HG03460 (cell line): ENCODE measurements around the gene GKN2.
"Not testable (repeated sequence)": the region's sequence is repeated elsewhere in the genome, so short reads cannot be mapped to it uniquely, and the experiment has no call there.

ENCODE experiments used
- ATAC-seq: cut with Tn5 transposase; IDR thresholded peaks from one replicate; pipeline ENCODE4 v1.9.1; 2021; ENCODE audit not compliant: unreplicated experiment

Gene GKN2

DNA sequence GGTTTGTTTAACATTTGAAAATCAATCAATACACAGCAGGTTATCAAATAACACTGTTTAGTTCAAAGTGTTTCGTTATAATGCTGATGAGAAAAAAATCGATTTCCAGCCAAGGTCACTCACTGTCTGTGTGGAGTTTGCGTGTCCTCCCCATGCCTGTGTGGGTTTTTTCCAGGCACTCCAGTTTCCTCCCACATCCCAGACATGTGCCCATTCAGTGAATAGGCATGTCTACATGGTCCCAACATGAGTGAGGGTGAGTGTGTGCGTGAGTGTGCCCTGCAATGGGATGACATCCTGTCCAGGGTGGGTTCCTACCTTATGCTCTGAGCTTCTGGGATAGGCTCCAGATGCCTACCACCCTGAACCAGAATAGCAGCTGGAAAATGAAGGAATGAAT lies 8.7 kb upstream of the GKN2 start:
- ATAC-seq, result no peak

DNA sequence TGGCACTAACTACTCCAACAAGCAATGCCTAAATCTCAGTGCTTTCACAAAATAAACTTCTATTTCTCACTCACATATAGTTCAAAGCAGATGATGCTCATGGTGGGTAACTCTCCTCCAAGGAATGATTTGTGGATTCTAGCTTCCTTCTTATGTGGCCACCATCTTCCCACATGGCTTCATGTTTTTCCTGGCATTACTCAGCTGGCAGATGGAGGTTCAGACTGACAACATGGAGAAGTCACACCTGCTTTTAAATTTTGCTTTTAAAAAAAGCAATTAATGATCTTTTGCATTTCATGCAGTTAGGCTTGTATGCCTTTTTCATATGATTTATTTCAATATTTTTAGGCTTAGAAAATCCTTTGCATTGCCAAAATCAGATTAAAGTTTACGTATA lies 6.3 kb upstream of the GKN2 start:
- no peak for ATAC-seq

DNA sequence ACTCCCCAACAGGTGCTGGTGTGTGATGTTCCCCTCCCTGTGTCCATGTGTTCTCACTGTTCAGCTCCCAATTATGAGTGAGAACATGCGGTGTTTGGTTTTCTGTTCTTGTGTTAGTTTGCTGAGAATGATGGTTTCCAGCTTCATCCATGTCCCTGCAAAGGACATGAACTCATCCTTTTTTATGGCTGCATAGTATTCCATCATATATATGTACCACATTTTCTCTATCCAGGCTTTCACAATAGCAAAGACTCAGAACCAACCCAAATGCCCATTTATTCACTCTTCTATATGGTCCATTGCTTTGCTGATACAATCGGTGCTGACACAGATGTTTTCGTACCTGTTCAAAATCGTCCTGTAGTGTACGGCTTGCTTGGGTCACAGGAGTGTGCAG lies 2.7 kb upstream of the GKN2 start:
- ATAC-seq, result not testable (repeated sequence)

DNA sequence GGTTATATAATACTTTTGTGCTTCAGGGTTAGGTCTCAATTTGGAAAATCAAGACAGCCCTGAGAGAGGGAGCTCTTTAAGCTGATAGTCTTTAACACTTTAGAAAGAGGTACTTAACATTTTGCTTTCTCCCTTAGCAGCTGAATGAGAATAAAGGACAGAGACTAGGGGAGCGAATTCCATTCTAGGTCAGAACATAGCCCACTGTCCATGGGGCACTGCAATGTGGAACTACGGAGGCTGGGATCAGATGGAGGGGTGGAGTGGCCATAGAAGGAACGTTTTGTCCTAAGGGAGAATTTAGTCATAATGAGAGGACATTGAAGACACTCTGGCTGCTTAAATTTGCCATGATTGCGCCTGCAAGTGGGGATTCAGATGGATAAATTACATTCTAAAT lies 794 bp downstream of the GKN2 start:
- no peak for ATAC-seq

DNA sequence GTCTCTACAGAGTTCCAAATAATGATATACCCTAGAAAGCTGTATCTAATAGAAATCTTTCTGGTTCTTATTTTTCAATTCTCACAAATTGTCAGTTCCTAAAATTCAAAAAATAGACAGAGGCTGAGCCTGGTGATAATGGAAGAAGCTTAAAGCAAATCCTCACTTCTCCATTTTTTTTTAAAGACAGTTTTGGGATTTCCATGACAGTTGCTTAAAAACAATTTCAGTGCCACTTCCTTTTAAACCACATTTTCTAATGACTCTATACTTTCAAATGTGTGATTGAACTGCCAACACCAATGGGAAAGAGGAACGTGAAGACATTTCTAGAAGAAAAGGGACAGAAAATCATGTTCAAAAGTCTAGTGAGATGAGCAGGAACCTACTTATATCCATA lies 4.0 kb downstream of the GKN2 start:
- no peak for ATAC-seq

DNA sequence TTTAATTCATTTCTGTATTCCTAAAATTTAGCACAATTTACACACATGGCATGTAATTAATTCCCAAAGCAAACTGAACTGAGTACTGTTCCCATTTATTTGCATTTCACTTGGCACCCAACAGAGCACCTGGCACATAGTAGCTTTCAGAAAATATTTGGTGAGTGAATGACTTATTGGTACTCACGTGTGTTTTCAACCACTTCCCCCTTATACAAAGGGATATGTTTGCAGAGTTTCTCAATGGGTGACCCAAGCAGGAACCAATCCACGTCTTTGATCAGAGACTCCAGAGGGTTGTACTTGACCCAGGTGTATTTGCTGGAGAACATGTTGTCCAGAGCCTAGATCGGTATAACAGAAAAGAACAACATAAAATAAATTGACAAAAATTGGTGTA lies 6.6 kb downstream of the GKN2 start:
- ATAC-seq, result no peak

DNA sequence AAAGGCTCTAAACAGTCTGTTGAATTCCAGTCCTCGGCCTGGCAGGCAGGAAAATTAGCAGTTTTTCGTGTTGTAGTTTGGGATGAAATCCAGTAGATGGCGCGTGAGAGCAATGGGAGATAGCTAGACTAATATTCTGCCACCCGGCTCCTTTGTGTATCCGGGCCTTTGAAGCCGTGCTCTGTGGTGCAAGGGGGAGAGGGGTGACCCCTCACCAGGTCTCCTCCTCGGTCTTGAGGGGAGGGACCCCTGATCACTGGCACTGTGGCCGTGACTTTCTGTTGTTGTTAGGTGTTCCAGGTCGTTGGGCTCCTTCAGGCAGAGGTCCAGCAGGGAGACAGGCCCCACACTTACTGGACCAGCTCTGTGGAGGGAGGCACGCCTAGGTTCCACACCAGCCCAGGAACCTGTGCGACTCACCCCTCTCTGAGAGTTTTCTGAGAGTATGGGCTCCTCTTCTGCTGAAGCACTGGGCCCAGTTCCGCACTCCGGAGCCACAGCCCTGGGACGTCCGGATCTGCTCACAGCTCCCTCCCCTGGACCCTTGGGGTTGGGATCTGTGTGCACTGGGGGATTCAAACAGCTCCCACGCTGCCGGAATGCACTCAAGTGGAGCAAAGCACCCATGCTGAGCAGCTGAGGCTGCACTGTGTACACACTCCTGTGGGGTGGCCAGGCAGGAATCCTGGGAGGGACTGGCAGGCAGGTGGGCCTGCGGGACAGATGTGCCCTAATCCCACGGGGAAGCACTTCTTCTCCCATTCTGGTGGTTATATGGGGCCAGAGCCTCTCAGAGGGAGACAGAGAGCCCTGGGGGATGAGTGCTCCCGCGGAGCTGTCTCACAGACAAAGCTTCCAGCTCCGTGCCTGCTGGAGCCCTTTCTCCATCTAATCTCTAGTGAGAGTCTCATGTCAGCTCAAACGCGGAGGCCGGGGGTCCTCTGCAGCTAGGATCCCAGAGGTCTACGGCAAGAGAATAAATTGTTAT lies 8.8 kb downstream of the GKN2 start:
- ATAC-seq, result no peak

DNA sequence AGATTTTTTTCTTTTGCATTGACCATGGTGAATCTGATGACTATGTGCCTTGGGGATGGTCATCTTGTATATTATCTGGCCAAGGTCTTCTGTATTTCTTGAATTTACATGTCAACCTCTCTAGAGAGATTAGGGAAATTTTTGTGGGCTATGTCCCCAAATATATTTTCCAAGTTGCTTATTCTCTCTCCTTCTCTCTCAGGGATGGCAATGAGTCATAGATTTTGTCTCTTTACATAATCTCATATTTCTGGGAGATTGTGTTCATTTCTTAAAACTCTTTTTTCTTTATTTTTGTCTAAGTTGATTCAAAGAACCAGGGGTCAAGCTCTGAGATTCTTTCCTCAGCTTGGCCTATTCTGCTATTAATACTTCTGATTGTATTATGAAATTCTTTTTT lies 9.9 kb downstream of the GKN2 start:
- no peak for ATAC-seq

DNA sequence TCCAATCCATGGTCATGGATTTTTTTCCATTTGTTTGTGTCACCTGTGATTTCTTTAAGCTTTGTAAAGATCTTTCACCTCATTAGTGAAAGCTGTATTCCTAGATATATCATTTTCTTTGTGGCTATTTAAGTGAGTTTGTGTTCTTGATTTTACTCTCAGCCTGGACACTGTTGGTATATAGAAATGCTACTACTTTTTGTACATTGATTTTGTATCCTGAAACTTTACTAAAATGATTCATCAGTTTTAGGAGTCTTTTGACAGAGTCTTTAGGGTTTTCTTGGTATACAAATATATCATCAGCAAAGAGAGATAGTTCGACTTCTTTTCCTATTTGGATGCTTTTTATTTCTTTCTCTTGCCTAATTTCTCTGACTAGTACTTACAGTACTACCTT lies 12.3 kb downstream of the GKN2 start:
- no peak for ATAC-seq

DNA sequence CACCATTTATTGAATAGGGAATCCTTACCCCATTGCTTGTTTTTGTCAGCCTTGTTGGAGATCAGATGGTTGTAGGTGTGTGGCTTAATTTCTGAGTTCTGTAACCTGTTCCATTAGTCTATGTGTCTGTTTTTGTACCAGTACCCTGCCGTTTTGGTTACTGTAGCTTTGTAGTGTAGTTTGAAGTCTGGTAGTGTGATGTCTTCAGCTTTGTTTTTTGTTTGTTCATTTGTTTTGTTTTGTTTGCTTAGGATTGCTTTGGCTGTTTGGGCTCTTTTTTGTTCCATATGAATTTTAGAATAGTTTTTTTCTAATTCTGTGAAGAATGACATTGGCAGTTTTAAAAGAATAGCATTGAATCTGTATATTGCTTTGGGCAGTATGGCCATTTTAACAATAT lies 12.7 kb downstream of the GKN2 start:
- ATAC-seq, result no peak

DNA sequence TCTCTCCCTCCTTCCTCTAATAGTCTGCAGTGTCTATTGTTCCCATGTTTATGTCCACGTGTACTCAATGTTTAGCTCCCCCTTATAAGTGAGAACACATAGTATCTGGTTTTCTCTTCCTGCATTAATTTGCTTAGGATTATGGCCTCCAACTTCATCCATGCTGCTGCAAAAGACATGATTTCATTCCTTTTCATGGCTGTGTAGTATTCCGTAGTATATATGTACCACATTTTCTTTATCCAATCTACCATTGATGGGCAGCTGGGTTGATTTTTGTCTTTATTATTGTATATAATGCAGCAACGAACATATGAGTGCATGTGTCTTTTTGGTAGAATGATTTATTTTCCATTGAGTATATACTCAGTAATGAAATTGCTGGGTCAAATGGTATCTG lies 13.8 kb downstream of the GKN2 start:
- no peak for ATAC-seq

DNA sequence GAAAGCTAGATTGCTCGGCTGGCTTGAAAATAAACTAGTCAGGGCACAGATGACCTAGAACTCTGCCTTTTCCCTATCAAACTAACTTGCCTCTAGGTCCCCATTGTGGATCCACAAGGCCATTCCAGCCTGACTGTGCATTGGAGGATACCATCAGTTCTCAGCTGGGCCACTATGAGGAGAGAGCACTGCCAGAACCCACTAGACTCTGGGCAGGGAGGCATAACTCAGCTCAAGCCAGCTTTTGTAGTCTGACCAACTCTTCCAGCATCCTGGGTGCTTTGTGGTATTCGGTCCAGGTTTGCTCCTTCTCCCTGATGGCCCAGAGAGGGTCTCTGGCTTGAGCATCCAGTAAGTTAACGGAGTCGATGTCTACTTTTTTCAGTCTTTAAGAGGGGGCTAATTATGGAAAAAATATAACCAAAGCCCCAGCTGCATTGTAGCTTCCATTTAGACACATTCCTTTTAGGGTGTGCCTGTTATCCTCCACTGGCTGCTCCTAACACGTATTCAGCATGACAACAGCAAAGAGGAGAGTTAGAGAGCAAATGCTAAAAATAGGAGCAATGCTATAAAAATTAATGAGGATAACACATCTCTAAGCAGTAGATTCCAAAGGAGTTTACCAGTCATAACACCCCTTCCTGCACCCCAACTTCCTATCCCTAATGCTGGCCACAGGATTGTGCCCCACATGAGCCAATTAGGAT lies 15.2 kb downstream of the GKN2 start:
- no peak for ATAC-seq

DNA sequence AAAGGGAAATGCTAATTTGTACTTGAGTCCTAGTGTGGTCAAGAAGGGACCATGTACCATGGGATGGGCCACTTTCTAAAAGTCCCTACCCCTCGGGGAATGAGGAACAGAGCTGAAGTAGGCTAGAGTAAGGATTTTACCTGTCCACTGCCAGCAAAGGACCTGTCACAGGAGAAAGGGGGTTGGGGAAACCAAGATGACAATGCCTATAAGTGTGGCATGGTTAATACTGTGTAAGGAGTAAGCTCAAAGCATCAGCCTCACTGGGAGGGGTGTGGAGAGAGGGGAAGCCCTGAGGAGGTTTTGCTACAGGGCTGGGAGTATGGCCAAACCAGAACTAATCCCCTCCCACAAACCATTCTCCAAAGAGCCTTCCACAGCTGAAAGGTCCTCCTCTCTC lies 15.8 kb downstream of the GKN2 start:
- no peak for ATAC-seq

DNA sequence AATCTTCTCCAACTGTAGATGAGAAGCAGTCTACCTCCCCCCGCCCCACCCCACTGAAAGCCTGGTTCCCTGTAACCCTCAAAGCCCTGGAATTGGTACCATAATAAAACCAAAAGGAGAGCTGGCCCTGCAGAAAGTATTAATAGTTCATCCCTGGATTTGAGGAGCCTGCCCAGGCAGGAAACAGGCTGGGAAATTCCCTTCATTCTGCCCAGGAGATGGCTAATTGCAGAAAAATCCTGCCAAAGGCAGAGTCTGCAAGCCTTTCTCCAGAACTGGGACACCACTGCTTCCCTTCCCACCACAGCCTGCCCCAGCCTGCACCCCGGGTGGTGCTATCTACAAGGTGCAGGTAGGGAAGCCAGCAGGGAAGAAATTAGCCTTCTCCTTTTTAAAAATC lies 16.3 kb downstream of the GKN2 start:
- no peak for ATAC-seq

DNA sequence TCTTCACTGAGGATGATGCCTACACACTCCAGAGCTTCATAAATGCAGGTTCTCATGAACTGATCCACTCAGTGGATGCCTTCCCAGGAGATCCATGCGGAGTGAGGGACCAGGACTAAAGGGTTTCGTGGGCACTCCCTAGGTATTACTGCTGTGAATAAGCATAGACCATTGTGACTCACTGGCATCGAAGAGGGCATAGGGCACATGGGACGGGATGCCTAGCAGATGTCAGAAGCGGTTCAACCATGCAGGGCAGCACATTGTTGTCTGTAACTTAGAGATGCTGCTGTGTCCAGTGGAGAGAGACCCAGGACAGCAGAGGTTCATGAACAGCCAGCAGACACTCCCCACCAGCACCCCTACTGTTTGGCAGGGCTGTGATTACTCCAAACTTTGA lies 17.2 kb downstream of the GKN2 start:
- no peak for ATAC-seq

DNA sequence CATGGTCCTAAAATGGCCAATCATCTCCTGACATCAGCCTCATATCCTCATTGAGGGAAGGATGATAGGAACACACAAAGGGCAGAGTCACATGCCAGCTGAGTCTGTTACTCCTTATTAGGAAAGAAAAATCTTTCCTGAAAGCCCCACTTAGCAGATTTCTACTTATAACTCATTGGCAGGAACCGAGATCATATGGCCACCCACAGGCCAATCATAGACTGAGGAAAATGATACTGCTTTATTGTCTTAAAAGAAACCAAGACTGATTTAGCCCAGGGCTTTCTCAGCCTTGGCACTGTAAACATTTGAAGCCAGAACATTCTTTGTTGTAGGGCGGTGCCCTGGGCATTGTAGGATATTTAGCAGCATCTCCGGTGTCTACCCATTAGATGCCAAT lies 18.7 kb downstream of the GKN2 start:
- ATAC-seq, result no peak

DNA sequence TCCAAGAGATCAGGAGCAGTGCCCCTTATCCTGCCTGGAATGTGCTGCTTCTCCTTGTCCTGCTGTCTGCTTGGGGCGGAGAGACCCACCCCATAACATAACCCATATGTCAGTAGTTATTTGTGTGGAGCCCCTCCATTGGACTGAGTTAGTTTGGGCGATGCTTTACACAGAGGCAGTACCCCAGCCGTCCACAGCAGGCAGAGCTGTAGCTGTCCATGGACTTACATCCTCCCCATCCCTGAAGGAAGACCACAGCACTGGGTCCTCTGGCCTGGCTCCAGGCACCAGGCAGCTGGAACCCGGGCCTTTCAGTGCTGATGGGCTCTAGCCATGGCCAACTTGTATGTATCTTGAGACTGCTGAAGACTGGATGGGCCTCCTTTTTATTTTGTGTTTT lies 20.3 kb downstream of the GKN2 start:
- ATAC-seq, result no peak

DNA sequence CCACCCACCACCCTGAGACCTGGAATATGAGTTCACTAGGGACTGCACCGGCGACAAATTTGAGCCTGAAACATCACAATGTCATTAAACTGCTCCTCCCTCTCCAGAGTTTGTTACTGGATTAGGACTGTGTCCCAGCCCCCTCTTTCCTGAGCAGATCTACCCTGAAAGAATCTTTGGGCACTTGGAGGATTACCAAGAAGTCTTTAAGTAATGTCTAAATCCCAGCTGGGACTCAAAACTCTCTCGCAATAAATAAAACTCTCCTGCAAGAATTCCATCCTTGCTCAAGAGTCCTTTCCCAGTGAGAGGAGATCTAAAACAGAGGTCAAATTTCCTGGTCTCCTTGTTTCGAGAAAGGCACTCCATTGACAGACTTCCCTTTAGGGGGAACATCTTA lies 20.9 kb downstream of the GKN2 start:
- ATAC-seq, result no peak

DNA sequence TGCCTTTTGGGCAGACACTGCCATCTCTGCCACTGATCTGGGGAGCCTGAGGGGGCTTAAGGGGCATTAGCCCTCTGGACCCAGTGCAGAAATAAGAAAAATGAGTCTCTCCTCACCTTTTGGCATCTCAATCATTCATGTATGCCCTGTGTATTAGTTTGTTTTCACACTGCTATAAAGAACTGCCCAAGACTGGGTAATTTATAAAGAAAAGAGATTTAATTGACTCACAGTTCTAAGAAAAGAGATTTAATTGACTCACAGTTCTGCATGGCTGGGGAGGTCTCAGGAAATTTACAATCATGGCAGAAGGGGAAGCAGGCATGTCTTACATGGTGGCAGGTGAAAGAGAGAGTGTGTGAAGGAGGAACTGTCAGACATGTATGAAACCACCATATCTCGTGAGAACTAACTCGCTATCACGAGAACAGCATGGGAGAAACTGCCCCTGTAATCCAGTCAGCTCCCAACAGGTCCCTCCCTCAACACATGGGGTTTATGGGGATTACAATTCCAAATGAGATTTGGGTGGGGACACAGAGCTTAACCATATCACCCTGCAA lies 21.5 kb downstream of the GKN2 start:
- ATAC-seq, result no peak

DNA sequence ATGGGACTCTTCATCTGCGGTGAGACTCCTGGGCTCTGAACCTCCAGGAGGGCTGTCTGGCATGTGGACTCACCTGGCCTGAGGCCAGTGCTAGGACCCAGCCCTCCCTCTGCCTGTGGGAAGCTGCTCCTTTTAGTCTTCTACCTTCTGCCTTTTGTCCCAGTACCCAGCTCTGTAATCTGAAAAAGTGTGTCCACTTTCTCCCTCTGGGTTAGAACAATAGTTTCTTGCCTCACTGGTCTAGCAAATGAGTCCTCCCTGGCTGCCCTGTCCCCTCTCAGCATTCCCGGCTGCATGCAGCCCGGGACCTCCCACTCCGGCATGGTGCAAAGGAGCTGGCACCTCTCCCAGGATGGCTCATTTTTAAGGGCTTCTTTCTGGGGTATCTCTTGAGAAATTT lies 25.9 kb downstream of the GKN2 start:
- no peak for ATAC-seq

DNA sequence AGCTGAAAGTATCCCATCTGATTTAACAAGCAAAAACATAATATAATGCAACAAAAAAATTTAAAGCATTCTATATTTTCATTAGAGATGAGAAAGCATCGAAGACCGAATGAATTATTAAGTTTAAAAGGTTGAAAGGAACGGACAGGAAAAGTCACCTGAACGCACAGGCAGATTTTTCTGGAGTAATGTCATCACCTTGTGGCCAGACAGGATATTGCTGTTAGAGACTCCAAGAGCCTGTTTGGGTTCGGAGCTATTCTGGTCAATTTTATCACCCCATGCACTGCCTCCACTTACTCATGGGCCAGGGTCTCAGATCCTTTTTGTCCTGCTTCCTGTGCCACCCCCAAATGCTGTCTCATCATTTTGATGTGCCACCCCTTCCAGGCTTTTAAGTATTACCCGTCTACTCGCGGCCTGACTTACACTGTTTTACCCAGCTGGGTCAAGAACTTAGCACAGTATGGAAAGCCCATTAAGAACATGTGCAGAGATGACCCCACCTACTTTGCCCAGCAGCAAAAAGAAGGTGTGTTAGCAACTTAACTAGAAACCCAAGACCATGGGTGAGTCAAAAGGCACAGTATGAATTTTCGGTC lies 27.3 kb downstream of the GKN2 start:
- no peak for ATAC-seq

DNA sequence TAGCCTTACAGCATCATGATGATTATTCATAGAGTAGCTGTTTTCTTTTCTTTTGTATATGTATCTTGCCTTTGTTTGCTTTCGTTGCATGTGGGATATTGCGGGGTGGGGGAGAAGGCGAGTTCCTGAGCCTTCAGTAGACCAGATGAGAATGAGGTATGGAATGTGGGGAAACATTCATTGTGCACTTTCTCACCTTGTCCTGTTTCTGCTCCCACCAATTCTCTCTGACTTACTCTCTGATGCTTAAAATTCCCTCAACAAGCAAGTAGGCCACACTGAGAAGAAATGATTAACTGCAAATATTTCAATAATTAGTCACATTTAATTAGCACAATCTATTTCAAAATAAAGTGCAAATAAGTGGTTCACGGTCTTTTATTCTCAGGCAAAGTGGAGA lies 31.0 kb downstream of the GKN2 start:
- ATAC-seq, result no peak
